ENCODE measurements around the gene GPLD1. TPM values are rescaled to one million over a fixed set of nuclear protein-coding genes. Genes with fewer than 3 reads are reported as not detected.

Gene GPLD1, protein sequence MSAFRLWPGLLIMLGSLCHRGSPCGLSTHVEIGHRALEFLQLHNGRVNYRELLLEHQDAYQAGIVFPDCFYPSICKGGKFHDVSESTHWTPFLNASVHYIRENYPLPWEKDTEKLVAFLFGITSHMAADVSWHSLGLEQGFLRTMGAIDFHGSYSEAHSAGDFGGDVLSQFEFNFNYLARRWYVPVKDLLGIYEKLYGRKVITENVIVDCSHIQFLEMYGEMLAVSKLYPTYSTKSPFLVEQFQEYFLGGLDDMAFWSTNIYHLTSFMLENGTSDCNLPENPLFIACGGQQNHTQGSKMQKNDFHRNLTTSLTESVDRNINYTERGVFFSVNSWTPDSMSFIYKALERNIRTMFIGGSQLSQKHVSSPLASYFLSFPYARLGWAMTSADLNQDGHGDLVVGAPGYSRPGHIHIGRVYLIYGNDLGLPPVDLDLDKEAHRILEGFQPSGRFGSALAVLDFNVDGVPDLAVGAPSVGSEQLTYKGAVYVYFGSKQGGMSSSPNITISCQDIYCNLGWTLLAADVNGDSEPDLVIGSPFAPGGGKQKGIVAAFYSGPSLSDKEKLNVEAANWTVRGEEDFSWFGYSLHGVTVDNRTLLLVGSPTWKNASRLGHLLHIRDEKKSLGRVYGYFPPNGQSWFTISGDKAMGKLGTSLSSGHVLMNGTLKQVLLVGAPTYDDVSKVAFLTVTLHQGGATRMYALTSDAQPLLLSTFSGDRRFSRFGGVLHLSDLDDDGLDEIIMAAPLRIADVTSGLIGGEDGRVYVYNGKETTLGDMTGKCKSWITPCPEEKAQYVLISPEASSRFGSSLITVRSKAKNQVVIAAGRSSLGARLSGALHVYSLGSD
- total RNA-seq (5.0 and 5.8 TPM in 2 replicates), polyA plus RNA-seq (2.8 TPM in 2 replicates)

DNA sequence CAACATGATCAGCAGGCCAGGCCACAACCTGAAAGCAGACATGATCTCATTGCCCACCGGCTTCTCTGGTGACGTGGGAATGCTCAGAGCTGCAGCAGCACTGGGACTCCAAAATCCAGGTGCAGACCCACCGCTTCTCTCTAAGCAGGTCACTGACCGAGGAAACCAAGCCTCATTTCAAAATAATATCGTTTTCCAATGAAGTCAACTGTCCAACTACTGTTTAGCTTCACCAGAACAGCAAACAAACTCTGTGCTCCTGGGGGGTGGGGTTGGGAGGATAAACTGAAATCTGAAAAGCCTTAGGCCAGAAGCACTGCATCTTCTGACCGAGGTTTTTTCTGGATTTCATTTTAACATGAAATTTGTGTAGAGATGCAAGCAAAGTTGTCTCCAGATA lies at the start of gene GPLD1:
TSS of gene GPLD1 (minus strand) at position 109 of the 400 bp plus-strand sequence. CDS start at position 42, 67 bp downstream.
- H3K4me2 ChIP-seq: no peak within 1 kb of the TSS
- 90% methylated on average over 6 of the region's 6 CpGs for WGBS (ENCODE audit: low lambda C conversion rate, missing lambda C conversion rate)
- H3K27me3 ChIP-seq: no peaks in the 10 kb centered on the region
- H3K36me3 ChIP-seq (replicated peaks; ENCODE audit: insufficient read depth, low read depth): no peaks in the 10 kb centered on the region
- H3K4me3 ChIP-seq: no peak within 1 kb of the TSS
- H3K79me2 ChIP-seq: no peaks in the 10 kb centered on the region
- H3K27ac ChIP-seq: no peak within 1 kb of the TSS
- H4K20me1 ChIP-seq (ENCODE audit: insufficient read depth, poor library complexity, severe bottlenecking): no peaks in the 10 kb centered on the region
- TF ChIP-seq CTCF (IDR thresholded peaks at IDR 0.05; ENCODE audit: poor library complexity) (no peak), EZH2phosphoT487 (IDR thresholded peaks at IDR 0.05; ENCODE audit: low read depth, severe bottlenecking, unreplicated experiment) (no peak), EZH2 (IDR thresholded peaks at IDR 0.05; ENCODE audit: borderline replicate concordance) (no peak)
- no peaks in the 10 kb centered on the region for H3K9me2 ChIP-seq (replicated peaks; ENCODE audit: insufficient read depth)
- H3K9me3 ChIP-seq (ENCODE audit: low read depth): no peaks in the 10 kb centered on the region
- no peaks in the 10 kb centered on the region for H3K4me1 ChIP-seq (ENCODE audit: insufficient read depth)
- no peak for DNase-seq (ENCODE audit: low spot score)
- no peak within 1 kb of the TSS for H2AFZ ChIP-seq

GRCh38 chr6:24537771-24538385 lies 48.5 kb upstream of the GPLD1 start:
- no peak overlapping the region for H3K4me2 ChIP-seq

More at GRCh38 chr6:24537771-24538385, 48.5 kb upstream of the GPLD1 start:
- Histone ChIP-seq H3K4me1 (ENCODE audit: insufficient read depth) (no peaks in the 10 kb centered on the region), H3K27me3 (no peaks in the 10 kb centered on the region), H3K36me3 (replicated peaks; ENCODE audit: insufficient read depth, low read depth) (no peaks in the 10 kb centered on the region), H2AFZ (no peak overlapping the region), H3K4me3 (no peak overlapping the region), H3K9me2 (replicated peaks; ENCODE audit: insufficient read depth) (no peaks in the 10 kb centered on the region), H3K79me2 (no peaks in the 10 kb centered on the region), H3K9me3 (ENCODE audit: low read depth) (no peaks in the 10 kb centered on the region), H3K27ac (no peak overlapping the region), H4K20me1 (ENCODE audit: insufficient read depth, poor library complexity, severe bottlenecking) (no peaks in the 10 kb centered on the region)
- WGBS (ENCODE audit: low lambda C conversion rate, missing lambda C conversion rate): 94% methylated on average over 8 of the region's 8 CpGs
- DNase-seq (ENCODE audit: low spot score): no peak
- TF ChIP-seq CTCF (IDR thresholded peaks at IDR 0.05; ENCODE audit: poor library complexity) (no peak), EZH2 (IDR thresholded peaks at IDR 0.05; ENCODE audit: borderline replicate concordance) (no peak), EZH2phosphoT487 (IDR thresholded peaks at IDR 0.05; ENCODE audit: low read depth, severe bottlenecking, unreplicated experiment) (no peak)
